Adrenal gland (tissue), 5 donors: ENCODE results near the gene NPY.

Experiments
- CTCF ChIP-seq, 6 experiments: fragments of 450-650 bp in 4 of 6; fragments of 200-600 bp in 2 of 6; sonication (generic) in 1 of 6; IDR thresholded peaks; 1 replicate in 5 of 6; 2 replicates in 1 of 6; pipeline versions ENCODE4 v1.5.1 to v1.8.0; 2016 to 2021; ENCODE audit warnings: antibody characterized with exemption in 6 of 6, mild to moderate bottlenecking in 2 of 6, moderate library complexity in 1 of 6
- POLR2A ChIP-seq, 2 donors: fragments of 450-650 bp; IDR thresholded peaks; one replicate each; pipeline ENCODE4 v1.6.1; 2017; ENCODE audit warnings: antibody characterized with exemption in 2 of 2, mild to moderate bottlenecking in 2 of 2, moderate library complexity in 1 of 2
- donor health status: DM: no; HTN: no; CAD: no.

- TF ChIP-seq CTCF (IDR thresholded peaks at IDR 0.05) (no peak), POLR2A (IDR thresholded peaks at IDR 0.05) (no peak)
Measured at GRCh38 chr7:24249266-24249665, 34.7 kb upstream of the NPY start.
